Panc1 (cell line): ENCODE results near the gene DGCR2. TPM values are rescaled to one million over a fixed set of nuclear protein-coding genes. Genes with fewer than 3 reads are reported as not detected.

Experiments used
- ATAC-seq: fragments of 200-7000 bp; cut with Tn5 transposase; 2 replicates; pipeline ENCODE4 v1.9.1; 2020; ENCODE audit warnings: mild to moderate bottlenecking, moderate library complexity
- BruUV-seq: library from RNA; stranded (reverse); fragments of 400-500 nt; replicated peaks from 2 replicates; lab custom pipeline; 2021; lab: Mats Ljungman, UMichigan
- CTCF ChIA-PET: fragments of 300-600 bp; sonication (Branson Sonifier 250); formaldehyde crosslinking; loops from one replicate; lab custom pipeline; 2022; ENCODE audit warnings: antibody characterized with exemption; lab: Charles Lee
- POLR2A ChIA-PET: fragments of 300-600 bp; sonication (Branson Sonifier 250); formaldehyde crosslinking; loops from one replicate; lab custom pipeline; 2022; ENCODE audit warnings: antibody characterized with exemption; lab: Charles Lee
- DNase-seq: peaks from one replicate; pipeline ENCODE4 v3.0.0-alpha.2; 2010; ENCODE audit warnings: low read depth, low spot score
- H3K27ac ChIP-seq: 2 replicates; pipeline ENCODE4 v1.5.1; 2011; ENCODE audit warnings: mild to moderate bottlenecking, low read length, inconsistent platforms
- H3K27me3 ChIP-seq: fragments of 200-500 bp; sonication (Bioruptor generic); 2 replicates; pipeline ENCODE4 v1.6.0; 2014; ENCODE audit warnings: low read length, inconsistent platforms; ENCODE audit not compliant: control insufficient read depth, insufficient read depth
- H3K36me3 ChIP-seq: fragments of 200-500 bp; sonication (Bioruptor generic); 2 replicates; pipeline ENCODE4 v1.5.1; 2014; ENCODE audit warnings: inconsistent platforms, mild to moderate bottlenecking, low read length, moderate library complexity; ENCODE audit not compliant: control insufficient read depth, insufficient read depth
- H3K4me1 ChIP-seq: 2 replicates; pipeline ENCODE4 v1.5.1; 2011; ENCODE audit warnings: inconsistent platforms, mild to moderate bottlenecking, low read length, moderate library complexity; ENCODE audit not compliant: control insufficient read depth, insufficient read depth
- H3K4me3 ChIP-seq, 2 experiments: 2 replicates each; pipeline ENCODE4 v1.5.1; 2011 to 2012; ENCODE audit warnings: low read depth in 2 of 2, low read length in 2 of 2, mild to moderate bottlenecking in 2 of 2, inconsistent platforms in 1 of 2, moderate library complexity in 1 of 2
- H3K9me3 ChIP-seq: fragments of 200-500 bp; sonication (Bioruptor generic); 2 replicates; pipeline ENCODE4 v1.5.1; 2014; ENCODE audit warnings: low read depth, mild to moderate bottlenecking, inconsistent platforms, low read length, moderate library complexity; ENCODE audit not compliant: control insufficient read depth, insufficient read depth
- POLR2AphosphoS5 ChIP-seq: IDR thresholded peaks from 2 replicates; pipeline ENCODE4 v1.6.1; 2012; ENCODE audit warnings: mild to moderate bottlenecking, low read depth, low read length, moderate library complexity
- SIN3A ChIP-seq: IDR thresholded peaks from 2 replicates; pipeline ENCODE4 v1.6.1; 2012; ENCODE audit warnings: low read depth, mild to moderate bottlenecking, low read length, moderate library complexity, borderline replicate concordance; ENCODE audit not compliant: insufficient read depth
- TCF7L2 ChIP-seq: IDR thresholded peaks from 2 replicates; pipeline ENCODE4 v1.6.1; 2011; ENCODE audit warnings: mild to moderate bottlenecking, low read depth, low read length, inconsistent platforms
- in situ Hi-C: cut with HindIII; loops from 2 replicates; pipeline ENCODE4 v1.10.0; 2016; ENCODE audit warnings: low sequenced_read_pairs, low pct_unique_long_range_greater_than_20kb
- intact Hi-C: fragments of 100-400 bp; cut with micrococcal nuclease; formaldehyde crosslinking; loops from one replicate; pipeline ENCODE4 v1.10.0; 2022; ENCODE audit not compliant: unreplicated experiment
- total RNA-seq: library from RNA; stranded (reverse); gene quantifications from one replicate; pipeline ENCODE4 v1.2.1, GENCODE V29; 2021; ENCODE audit not compliant: unreplicated experiment
- TF ChIP-seq, protein P1 (sequence below): fragments of 450-650 bp; IDR thresholded peaks from 2 replicates; pipeline ENCODE4 v1.5.1; 2017; ENCODE audit warnings: mild to moderate bottlenecking
- TF ChIP-seq, protein P2 (sequence below), 2 experiments: IDR thresholded peaks; 2 replicates each; pipeline ENCODE4 v1.6.1; 2011 to 2012; ENCODE audit warnings: low read depth in 2 of 2, control low read depth in 1 of 2, low read length in 1 of 2, mild to moderate bottlenecking in 1 of 2, moderate library complexity in 1 of 2; ENCODE audit not compliant: insufficient read depth in 1 of 2

Gene DGCR2
- total RNA-seq, 1 experiment from 2014 or later: 35.1 TPM

DNA sequence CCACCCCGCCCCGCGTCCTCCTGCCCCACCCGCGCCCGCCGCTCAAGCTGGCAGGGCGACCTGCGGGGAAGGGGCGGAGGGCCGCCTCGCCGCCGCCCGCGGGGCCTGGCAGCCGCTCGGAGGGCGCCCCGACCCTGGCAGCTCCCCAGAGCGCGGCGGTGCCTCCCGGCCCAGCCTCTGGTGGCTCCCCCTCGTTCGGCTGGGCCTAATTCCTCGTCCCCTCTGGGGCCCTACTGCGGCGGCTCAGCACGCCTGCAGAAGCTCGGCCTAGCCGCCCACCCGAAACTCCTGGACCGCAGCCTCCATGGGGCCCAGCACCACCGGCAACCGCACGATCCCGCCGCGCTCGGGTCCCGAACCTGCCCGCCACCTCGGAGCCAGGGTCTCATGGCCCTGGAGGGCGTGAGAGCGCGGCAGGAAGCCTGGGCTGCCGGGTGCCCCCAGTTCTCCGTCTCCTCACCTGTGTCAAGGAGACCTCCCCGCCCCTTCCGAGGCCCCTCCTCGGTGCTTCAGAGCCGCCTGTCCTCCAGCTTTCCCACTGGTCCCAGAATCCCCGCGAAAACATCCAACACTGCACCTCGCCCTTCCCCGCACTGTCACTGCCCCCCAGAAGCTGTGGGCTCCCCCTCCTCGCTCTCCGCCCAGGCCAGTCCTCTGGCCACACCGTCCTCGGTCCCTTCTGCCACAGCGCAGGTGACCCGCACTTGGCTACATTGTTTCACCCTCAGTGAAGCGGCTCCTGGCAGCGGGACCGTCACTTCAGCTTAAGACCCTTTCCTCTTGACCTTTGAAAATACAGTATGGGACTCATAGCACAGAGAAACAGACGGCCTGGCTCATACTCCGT, 28.5 kb upstream of the DGCR2 start:
- Histone ChIP-seq H3K4me1 (no peaks in the 10 kb centered on the region), H3K9me3 (no peaks in the 10 kb centered on the region), H3K27me3 (no peaks in the 10 kb centered on the region; the same call in 1 of the 2 replicates), H3K27ac (no peak overlapping the region), H3K36me3 (no peaks in the 10 kb centered on the region), H3K4me3 (no peak overlapping the region)
- DNase-seq (no peak), ATAC-seq (no peak)
- no TSS peak for BruUV-seq
- TF ChIP-seq, protein P1, sequence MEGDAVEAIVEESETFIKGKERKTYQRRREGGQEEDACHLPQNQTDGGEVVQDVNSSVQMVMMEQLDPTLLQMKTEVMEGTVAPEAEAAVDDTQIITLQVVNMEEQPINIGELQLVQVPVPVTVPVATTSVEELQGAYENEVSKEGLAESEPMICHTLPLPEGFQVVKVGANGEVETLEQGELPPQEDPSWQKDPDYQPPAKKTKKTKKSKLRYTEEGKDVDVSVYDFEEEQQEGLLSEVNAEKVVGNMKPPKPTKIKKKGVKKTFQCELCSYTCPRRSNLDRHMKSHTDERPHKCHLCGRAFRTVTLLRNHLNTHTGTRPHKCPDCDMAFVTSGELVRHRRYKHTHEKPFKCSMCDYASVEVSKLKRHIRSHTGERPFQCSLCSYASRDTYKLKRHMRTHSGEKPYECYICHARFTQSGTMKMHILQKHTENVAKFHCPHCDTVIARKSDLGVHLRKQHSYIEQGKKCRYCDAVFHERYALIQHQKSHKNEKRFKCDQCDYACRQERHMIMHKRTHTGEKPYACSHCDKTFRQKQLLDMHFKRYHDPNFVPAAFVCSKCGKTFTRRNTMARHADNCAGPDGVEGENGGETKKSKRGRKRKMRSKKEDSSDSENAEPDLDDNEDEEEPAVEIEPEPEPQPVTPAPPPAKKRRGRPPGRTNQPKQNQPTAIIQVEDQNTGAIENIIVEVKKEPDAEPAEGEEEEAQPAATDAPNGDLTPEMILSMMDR: no peak
- TF ChIP-seq, protein P2, sequence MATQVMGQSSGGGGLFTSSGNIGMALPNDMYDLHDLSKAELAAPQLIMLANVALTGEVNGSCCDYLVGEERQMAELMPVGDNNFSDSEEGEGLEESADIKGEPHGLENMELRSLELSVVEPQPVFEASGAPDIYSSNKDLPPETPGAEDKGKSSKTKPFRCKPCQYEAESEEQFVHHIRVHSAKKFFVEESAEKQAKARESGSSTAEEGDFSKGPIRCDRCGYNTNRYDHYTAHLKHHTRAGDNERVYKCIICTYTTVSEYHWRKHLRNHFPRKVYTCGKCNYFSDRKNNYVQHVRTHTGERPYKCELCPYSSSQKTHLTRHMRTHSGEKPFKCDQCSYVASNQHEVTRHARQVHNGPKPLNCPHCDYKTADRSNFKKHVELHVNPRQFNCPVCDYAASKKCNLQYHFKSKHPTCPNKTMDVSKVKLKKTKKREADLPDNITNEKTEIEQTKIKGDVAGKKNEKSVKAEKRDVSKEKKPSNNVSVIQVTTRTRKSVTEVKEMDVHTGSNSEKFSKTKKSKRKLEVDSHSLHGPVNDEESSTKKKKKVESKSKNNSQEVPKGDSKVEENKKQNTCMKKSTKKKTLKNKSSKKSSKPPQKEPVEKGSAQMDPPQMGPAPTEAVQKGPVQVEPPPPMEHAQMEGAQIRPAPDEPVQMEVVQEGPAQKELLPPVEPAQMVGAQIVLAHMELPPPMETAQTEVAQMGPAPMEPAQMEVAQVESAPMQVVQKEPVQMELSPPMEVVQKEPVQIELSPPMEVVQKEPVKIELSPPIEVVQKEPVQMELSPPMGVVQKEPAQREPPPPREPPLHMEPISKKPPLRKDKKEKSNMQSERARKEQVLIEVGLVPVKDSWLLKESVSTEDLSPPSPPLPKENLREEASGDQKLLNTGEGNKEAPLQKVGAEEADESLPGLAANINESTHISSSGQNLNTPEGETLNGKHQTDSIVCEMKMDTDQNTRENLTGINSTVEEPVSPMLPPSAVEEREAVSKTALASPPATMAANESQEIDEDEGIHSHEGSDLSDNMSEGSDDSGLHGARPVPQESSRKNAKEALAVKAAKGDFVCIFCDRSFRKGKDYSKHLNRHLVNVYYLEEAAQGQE (IDR thresholded peaks at IDR 0.05; ENCODE audit: insufficient read depth in 1 of 2, low read depth in 2 of 2, low read length in 1 of 2): no peak
- TF ChIP-seq POLR2AphosphoS5 (no peak), TCF7L2 (no peak), SIN3A (no peak)
- CTCF ChIA-PET: no interaction called here
- in situ Hi-C loops: no loop called here
- intact Hi-C loops: no loop called here
- POLR2A ChIA-PET: no interaction called here

DNA sequence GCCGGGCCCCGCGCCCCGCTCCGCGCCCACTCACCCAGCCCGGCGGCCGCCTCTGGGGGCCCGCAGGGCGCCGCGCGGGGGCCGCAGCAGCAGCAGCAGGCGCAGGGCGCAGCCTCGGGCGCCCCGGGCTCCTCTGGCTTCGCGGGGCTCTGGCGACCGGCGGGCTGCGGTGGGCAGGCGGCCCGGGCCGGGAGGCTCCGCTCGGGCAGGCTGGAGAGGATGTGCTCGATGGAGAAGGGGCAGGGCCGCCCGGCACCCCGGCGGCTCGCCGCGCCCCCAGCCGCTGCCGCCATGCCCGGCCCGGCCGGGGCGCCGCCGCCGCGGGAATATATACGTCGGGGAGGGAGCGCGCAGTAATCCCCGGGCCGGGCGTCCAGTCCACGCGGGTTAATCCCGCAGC, 27.8 kb upstream of the DGCR2 start, which contains the start of gene GSC2:
Gene GSC2, minus strand, starts transcription at position 302 of the 400 bp plus-strand sequence. Its CDS starts 9 bp downstream, at position 293.
- TF ChIP-seq POLR2AphosphoS5: no peak
- TF ChIP-seq, protein P1: no peak
- no peak for TF ChIP-seq TCF7L2
- TF ChIP-seq, protein P2 (IDR thresholded peaks at IDR 0.05; ENCODE audit: insufficient read depth in 1 of 2, low read depth in 2 of 2, low read length in 1 of 2): no peak
- TF ChIP-seq SIN3A: no peak
- CTCF ChIA-PET: interaction anchor here (0.6 kb wide), 1 partner anchor 193 kb away, joined by 4 read pairs; no protein-coding TSS in a partner anchor
- Histone ChIP-seq H3K36me3 (no peaks in the 10 kb centered on the region), H3K4me3 (peak within 1 kb of the TSS; percentile 18 to 21; a peak in 2 of 4 replicates), H3K9me3 (no peaks in the 10 kb centered on the region), H3K27me3 (no peaks in the 10 kb centered on the region; the same call in 1 of the 2 replicates), H3K27ac (no peak within 1 kb of the TSS), H3K4me1 (no peaks in the 10 kb centered on the region)
- DNase-seq: no peak
- in situ Hi-C loops (no loop called here), intact Hi-C loops (no loop called here)
- no peak for ATAC-seq
- BruUV-seq: no TSS peak
- POLR2A ChIA-PET: no interaction called here
